Measurements from ENCODE around the gene NINL.
"Not testable (repeated sequence)": the region's sequence is repeated elsewhere in the genome, so short reads cannot be mapped to it uniquely, and the experiment has no call there.

The NINL gene

DNA sequence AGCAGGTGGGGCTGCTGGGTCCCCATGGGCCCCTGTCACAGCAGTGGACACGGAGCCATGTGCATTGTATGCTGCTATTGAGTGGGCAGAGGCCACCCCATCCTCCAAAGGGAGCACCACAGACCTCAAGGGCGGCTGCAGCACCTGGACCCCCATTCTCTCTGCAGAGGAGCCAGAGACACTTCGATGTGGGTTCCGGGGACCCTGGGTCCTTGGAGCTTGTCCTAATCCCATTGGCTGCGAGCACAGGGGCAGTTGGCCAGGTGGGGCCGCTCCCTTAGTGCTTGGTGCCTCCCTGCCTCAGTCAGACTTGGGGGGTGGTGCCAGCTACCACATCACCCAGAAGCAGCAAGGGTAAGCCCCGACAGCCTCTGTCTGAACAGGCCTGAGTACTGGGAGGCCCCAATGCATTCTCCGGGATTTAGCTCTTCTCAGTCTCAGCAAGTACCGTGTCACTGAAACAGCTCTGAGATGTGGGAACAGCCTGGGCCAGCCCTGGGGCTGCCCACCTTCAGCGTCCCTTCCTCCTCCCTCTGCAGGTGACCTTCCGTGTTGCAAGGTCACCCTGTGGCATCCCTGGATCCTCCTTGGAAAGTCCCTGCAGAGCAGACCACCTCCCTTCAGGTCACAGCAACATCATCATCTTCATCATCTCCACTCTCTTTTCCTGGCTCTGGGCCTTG is 104.0 kb downstream of the NINL start:
- no peak for DNase-seq

GRCh38 chr20:25480797-25481196 is 104.5 kb downstream of the NINL start:
- DNase-seq: no peak

GRCh38 chr20:25480156-25480555 is 105.2 kb downstream of the NINL start:
- no peak for DNase-seq

- DNase-seq: no peak
These were observed 105.7 kb downstream of the NINL start for GRCh38 chr20:25479638-25480037.

DNA sequence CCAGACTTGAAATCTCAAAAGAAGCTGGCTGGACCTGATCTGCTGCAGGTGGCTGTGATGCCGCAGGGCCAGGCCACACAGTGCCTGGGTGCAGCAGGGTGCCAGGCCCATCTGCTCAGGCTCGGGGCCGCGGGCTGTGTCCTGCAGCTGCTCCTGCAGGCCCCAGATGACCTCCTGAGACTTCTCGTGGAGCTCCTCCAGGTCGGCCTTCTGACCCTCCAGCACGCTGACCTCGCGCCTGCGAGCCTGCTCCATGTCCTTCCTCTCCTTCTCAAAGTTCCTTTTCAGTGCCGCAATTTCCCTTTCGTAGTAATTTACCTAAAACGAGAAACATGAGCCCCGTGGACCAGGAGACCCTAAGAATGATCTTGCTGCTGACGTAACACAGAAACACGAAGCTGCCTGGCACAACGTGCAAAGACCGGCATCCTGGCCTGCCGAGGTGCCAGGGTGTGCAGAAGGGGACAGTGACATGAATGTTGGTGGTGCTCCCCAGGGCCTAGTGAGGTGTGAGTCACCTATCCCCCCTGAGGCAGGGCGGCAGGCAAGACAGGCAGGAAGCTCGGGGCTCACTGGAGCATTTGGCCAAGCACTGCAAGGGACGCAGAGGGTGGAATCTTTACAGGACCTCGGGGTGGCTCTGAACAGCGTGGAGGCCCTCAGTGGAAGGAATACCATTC is 106.3 kb downstream of the NINL start:
- no peak for DNase-seq

- DNase-seq: no peak
These were observed 108.1 kb downstream of the NINL start for GRCh38 chr20:25477014-25477882.

DNA sequence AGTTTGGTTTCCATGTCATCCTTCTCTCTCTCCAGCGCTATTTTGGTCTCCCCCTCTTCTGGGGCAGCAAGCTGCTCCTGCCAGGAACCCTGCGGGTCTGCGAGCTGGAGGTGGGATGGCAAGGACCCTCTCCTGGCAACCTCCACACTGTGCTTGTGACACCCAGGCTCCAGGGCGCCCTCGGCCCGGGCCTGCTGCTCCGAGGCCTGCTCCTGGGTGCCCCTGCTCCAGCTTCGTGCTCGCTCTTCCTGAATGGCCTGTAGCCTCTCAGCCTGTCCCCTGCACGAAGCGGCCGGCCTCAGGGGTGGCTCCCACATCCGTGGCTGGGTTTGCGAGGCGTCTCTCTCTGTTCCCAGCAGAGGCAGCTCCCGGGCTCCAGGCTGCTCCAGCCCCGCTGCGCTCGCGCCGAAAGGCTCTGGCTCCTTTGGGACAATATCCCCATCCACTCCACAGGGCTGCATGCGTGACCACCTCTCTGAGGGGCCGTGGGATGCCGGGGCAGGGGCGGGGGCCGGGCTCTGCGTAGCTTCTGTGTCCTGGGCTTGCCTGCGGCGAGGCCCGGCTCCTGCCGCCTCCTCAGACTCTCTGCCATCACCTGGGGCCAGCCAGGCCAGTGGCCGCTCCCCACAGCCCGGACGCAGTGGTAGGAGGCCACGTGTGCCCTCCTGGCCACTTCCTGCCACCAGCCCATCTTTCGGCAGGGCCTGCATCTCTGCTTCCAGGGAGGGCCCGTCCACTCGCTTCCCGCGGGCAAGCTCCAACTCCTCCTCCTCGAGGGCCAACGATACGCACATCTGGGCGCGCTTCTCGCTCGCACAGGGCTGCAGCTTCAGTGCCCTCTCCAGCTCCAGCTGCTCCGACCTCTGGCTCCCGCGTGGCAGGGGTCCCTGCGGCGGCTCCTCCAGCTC is 109.0 kb downstream of the NINL start:
- DNase-seq: no peak

- not testable (repeated sequence) for DNase-seq
These were observed 112.0 kb downstream of the NINL start for GRCh38 chr20:25473297-25473696.

DNA sequence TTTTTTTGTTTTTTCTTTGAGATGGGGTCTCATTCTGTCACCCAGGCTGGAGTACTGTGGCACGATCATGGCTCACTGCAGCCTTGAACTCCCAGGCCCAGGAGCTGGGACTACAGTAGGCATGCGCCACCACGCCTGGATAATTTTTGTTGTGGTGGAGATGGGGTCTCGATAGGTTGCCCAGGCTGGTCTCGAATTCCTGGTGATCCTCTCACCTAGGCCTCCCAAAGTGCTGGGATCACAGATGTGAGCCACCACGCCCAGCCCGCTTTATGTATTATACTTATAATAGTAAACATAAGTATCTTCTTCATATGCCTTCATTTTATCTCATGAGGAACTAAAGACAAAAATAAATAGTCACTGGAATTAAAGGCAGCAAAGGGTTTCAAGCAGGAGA is 114.3 kb downstream of the NINL start:
- DNase-seq: no peak

DNA sequence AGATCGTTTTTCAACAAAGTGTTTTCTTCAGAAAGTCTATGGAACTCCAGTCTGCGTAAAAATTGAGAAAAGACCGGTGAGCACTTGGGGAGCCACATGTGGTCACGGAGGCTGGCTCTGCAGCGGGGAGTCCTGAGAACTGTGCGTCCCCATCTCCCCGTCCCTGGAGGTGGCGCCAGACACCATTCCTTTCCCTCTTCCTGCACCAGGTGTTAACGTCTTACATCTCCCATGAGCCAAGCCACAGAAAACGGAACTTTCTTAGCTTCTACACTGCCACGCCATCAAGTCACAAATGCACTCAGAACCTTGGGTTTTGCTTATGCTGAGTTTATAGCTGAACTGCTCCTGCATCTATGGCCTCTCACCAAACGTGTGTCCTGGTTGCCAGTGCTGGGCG is 115.3 kb downstream of the NINL start:
- peak; percentile 12 for DNase-seq

GRCh38 chr20:25469558-25469957 is 115.8 kb downstream of the NINL start:
- DNase-seq: no peak

DNA sequence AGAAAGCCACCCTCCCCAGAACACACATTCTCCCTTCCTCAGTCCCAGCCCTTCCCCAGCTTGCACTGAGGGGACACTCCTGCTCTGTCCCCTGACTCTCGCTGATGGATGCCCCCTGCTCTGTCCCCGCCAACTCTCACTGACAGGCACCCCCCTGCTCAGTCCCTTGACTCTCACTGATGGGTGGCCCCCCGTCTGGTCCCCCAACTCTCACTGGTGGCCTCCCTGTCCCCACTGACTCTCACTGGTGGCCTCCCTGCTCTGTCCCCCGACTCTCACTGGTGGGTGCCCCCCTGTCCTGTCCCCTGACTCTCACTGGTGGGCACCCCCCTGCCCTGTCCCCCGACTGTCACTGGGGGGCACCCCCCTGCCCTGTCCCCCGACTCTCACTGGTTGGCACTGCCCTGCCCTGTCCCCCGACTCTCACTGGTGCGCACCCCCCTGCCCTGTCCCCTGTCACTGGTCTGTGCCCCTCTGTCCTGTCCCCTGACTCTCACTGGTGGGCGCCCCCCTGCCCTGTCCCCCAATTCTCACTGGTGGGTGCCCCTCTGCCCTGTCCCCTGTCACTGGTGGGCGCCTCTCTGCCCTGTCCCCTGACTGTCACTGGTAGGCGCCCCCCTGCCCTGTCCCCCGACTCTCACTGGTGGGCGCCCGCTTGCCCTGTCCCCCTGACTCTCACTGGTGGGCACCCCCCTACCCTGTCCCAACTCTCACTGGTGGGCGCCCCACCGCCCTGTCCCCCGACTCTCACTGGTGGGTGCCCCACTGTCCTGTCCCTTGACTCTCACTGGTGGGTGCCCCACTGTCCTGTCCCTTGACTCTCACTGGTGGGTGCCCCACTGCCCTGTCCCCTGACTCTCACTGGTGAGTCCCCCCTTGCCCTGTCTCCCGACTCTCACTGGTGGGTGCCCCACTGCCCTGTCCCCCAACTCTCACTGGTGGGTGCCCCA is 116.9 kb downstream of the NINL start:
- no peak for DNase-seq

- no peak for DNase-seq
These were observed 117.9 kb downstream of the NINL start for GRCh38 chr20:25467441-25467840.

GRCh38 chr20:25466846-25467245 is 118.5 kb downstream of the NINL start:
- no peak for DNase-seq

DNA sequence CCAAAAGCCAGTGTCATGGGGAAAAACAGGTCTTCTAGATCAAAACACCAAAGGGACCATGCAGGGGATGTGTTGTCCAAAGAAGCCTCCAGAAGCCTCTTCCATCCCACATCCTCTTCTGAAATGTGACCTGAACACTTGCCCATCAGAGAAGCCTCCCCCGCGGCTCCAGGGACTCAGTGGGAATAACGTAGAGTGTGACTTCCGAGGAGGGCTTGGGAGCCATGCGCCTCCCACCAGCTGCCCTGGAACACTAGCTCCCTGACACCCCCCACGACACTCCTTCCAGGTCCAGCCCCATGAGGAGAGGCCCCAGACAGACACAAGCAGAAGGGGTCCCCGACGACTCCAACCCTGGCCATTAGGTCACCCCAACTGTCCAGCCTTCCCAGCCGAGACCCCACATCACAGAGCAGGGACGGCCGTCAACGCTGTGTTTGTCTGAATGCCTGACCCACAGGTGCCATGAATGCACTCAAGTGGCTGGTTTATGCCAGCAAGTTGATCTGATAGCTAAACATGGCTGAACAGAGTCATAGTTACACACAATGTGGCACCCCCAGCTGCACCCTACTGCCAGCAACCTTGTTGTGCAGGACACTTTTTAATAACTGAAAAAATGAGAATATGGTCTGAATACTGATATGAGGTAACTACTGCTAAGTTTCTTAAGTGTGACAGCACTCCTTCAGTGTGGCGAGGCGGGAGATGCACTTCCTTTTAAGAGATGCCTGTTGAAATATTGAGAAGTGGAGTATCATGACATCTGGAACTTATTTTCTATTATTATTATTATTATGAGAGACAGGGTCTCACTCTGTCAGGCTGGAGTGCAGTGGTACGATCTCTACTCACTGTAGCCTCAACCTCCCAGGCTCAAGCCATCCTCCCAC is 119.8 kb downstream of the NINL start:
- DNase-seq: no peak

DNA sequence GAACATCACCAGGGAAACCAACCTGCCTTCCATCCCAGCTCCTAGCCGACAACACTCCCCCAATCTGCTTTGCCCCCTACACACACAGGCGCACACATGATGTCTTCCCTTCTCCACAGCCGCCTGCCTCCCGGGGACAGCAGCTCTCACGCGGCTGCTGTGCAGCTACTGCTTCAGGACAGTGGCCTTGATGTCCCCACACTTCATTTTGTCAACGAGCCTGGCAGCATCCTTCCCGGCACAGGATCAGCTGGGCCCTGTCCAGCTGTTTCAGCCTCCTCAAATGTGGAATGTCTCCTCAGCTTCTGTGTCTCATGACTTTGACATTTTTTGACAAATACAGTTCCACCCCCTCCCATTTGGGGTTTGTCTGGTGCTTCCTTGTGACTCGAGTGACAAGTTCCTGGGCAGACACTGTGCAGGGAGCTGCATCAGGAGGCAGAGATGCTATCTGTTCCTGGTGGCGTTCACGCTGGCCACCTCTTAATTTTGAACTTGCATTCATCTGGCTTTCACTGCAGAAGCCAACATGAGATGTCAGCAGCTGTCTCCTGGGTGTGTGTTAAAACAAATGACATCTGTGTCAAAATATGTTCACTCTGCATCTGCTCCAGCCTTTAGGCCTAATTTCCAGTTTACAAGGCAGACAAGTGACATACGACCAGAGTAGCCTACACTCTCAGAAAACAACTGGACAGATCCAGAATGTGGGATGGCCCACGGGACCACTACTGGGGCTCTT is 120.7 kb downstream of the NINL start:
- DNase-seq: no peak

- no peak for DNase-seq
These were observed 123.4 kb downstream of the NINL start for GRCh38 chr20:25461786-25462545.

GRCh38 chr20:25461281-25461650 is 124.1 kb downstream of the NINL start:
- no peak for DNase-seq

Data from activated effector memory CD4-positive, alpha-beta T cell treated with Interleukin-2 at 50 U/mL for 16 hours (primary cell).